ENCODE data around the gene PDZK1IP1.

PDZK1IP1 gene

DNA sequence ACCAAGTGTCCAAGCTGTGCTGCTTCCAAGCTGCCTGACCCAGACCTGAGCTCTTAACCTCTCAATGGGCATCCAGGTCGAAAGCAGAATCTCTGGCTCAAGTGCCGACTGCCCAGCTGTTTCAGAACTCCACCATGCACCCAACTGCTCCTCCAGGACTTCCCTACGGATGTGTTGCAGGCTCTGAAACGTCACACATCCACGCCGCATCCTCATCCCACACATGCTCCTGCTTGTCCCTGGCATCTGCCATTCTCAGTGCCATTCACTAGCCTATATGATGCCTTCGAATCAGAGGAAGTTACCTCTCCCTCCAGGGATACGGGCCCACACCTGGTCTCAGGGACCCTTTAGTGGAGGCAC, 11.2 kb downstream of the PDZK1IP1 start:
- Histone ChIP-seq H3K4me3 (ENCODE audit: low read depth in 1 of 2, low read length in 2 of 2) (peak overlapping the region in 1 of 2 experiments; percentile 53; a peak in 2 of 4 replicates), H3K36me3 (ENCODE audit: insufficient read depth, low read length) (no peaks in the 10 kb centered on the region), H3K79me2 (ENCODE audit: insufficient read depth, low read length) (no peaks in the 10 kb centered on the region), H3K9ac (ENCODE audit: low read depth, low read length) (no peak overlapping the region), H4K20me1 (ENCODE audit: insufficient read depth, low read length) (no peaks in the 10 kb centered on the region), H3K9me3 (ENCODE audit: insufficient read depth, low read length, severe bottlenecking) (no peaks in the 10 kb centered on the region), H3K27ac (ENCODE audit: low read length) (no peak overlapping the region), H3K4me1 (ENCODE audit: insufficient read depth, low read length) (peaks cover 13% of the 10 kb centered on the region), H3K4me2 (ENCODE audit: insufficient read depth, low read length) (peak overlapping the region; percentile 75), H3K27me3 (ENCODE audit: insufficient read depth, low read length, poor library complexity) (no peaks in the 10 kb centered on the region), H2AFZ (ENCODE audit: low read depth, low read length) (peak overlapping the region; percentile 55)
- ATAC-seq (ENCODE audit: insufficient read depth, low read depth) = no peak
- DNase-seq = no peak
- TF ChIP-seq EZH2 (IDR thresholded peaks at IDR 0.05; ENCODE audit: borderline replicate concordance, low read depth, low read length, severe bottlenecking) = no peak
- TF ChIP-seq, protein P1, sequence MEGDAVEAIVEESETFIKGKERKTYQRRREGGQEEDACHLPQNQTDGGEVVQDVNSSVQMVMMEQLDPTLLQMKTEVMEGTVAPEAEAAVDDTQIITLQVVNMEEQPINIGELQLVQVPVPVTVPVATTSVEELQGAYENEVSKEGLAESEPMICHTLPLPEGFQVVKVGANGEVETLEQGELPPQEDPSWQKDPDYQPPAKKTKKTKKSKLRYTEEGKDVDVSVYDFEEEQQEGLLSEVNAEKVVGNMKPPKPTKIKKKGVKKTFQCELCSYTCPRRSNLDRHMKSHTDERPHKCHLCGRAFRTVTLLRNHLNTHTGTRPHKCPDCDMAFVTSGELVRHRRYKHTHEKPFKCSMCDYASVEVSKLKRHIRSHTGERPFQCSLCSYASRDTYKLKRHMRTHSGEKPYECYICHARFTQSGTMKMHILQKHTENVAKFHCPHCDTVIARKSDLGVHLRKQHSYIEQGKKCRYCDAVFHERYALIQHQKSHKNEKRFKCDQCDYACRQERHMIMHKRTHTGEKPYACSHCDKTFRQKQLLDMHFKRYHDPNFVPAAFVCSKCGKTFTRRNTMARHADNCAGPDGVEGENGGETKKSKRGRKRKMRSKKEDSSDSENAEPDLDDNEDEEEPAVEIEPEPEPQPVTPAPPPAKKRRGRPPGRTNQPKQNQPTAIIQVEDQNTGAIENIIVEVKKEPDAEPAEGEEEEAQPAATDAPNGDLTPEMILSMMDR (IDR thresholded peaks at IDR 0.05; ENCODE audit: borderline replicate concordance, extremely low read depth, low read length, poor library complexity, severe bottlenecking) = no peak

DNA sequence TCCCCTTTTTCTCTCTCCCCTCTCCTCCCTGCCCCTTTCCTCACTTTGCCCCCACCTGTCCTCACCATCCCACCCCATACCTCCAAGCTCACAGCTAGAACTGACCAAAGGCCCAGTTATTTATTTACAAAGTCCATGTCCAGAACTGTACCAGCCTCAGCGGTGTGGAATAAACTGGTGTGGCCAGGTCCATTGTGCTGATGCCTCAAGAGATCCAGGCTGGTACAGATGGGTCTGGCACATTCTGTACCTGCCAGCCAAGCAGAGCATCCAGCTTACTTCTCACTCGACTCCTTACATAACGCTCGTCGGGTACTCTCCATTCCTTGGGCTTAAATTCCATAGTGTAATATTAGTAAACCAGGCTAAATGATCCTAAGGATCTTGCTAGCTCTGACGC, 11.8 kb downstream of the PDZK1IP1 start:
- Histone ChIP-seq H3K4me2 (ENCODE audit: insufficient read depth, low read length) (no peak overlapping the region), H3K4me1 (ENCODE audit: insufficient read depth, low read length) (peaks cover 13% of the 10 kb centered on the region), H2AFZ (ENCODE audit: low read depth, low read length) (no peak overlapping the region), H3K27me3 (ENCODE audit: insufficient read depth, low read length, poor library complexity) (no peaks in the 10 kb centered on the region), H3K36me3 (ENCODE audit: insufficient read depth, low read length) (no peaks in the 10 kb centered on the region), H3K9me3 (ENCODE audit: insufficient read depth, low read length, severe bottlenecking) (no peaks in the 10 kb centered on the region), H3K27ac (ENCODE audit: low read length) (no peak overlapping the region), H3K4me3 (ENCODE audit: low read depth in 1 of 2, low read length in 2 of 2) (no peak overlapping the region), H3K9ac (ENCODE audit: low read depth, low read length) (no peak overlapping the region), H3K79me2 (ENCODE audit: insufficient read depth, low read length) (no peaks in the 10 kb centered on the region), H4K20me1 (ENCODE audit: insufficient read depth, low read length) (no peaks in the 10 kb centered on the region)
- TF ChIP-seq, protein P1 (IDR thresholded peaks at IDR 0.05; ENCODE audit: borderline replicate concordance, extremely low read depth, low read length, poor library complexity, severe bottlenecking) = no peak
- no peak for TF ChIP-seq EZH2 (IDR thresholded peaks at IDR 0.05; ENCODE audit: borderline replicate concordance, low read depth, low read length, severe bottlenecking)
- DNase-seq (no peak), ATAC-seq (ENCODE audit: insufficient read depth, low read depth) (no peak)

DNA sequence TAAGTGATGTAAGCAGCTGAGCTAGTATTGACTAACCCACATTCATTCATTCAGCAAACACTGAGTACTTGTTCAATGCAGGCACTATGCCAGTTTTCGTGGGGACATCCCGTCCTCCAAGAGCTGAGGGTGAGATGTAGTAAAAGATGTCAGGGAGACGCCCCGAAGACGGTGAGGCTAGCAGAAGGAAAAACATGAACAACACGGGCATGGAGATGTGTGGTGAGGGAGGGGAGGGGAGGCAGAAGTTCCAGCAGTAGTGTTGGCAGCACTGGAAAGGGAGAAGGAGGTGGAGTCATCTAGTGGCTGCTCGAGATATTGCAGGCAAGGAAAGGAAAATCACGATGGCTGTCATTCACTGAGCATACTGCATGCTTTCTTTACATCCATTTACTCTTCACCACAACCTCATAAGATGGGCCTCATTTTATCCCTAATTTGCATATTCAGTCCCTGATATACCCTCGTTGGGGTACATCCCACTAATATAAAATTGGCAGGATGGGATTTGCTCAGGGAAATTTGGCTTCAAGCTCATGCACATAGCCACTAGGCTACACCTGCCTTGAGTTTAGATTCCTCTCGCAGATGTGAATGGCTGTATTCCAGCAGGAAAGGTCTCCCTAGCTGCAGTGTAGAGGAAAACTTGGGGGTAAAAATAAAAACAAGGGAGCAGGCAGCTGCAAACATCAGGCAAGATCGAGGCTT, 14.5 kb downstream of the PDZK1IP1 start:
- TF ChIP-seq EZH2 (IDR thresholded peaks at IDR 0.05; ENCODE audit: borderline replicate concordance, low read depth, low read length, severe bottlenecking) = no peak
- TF ChIP-seq, protein P1 (IDR thresholded peaks at IDR 0.05; ENCODE audit: borderline replicate concordance, extremely low read depth, low read length, poor library complexity, severe bottlenecking) = peak; percentile 99
- Histone ChIP-seq H3K27me3 (ENCODE audit: insufficient read depth, low read length, poor library complexity) (no peaks in the 10 kb centered on the region), H3K4me2 (ENCODE audit: insufficient read depth, low read length) (no peak overlapping the region), H3K9me3 (ENCODE audit: insufficient read depth, low read length, severe bottlenecking) (no peaks in the 10 kb centered on the region), H3K79me2 (ENCODE audit: insufficient read depth, low read length) (no peaks in the 10 kb centered on the region), H3K4me3 (ENCODE audit: low read depth in 1 of 2, low read length in 2 of 2) (no peak overlapping the region), H3K36me3 (ENCODE audit: insufficient read depth, low read length) (no peaks in the 10 kb centered on the region), H4K20me1 (ENCODE audit: insufficient read depth, low read length) (no peaks in the 10 kb centered on the region), H3K27ac (ENCODE audit: low read length) (no peak overlapping the region), H3K4me1 (ENCODE audit: insufficient read depth, low read length) (peaks cover 13% of the 10 kb centered on the region), H3K9ac (ENCODE audit: low read depth, low read length) (no peak overlapping the region), H2AFZ (ENCODE audit: low read depth, low read length) (no peak overlapping the region)
- peak; percentile 62 for ATAC-seq (ENCODE audit: insufficient read depth, low read depth)
- peak; percentile 68 for DNase-seq

Measured in DND-41 (cell line).